Activated CD4-positive, CD25-positive, alpha-beta regulatory T cell treated with anti-CD3 and anti-CD28 coated beads, Interleukin-2, amount 50 U/mL, for 72 hours (primary cell): ENCODE results near the gene GSTM5.
"Not testable (repeated sequence)": the region's sequence is repeated elsewhere in the genome, so short reads cannot be mapped to it uniquely, and the experiment has no call there.

Experiments used
- DNase-seq: peaks from one replicate; pipeline ENCODE4 v3.0.0; 2021

Gene GSTM5

DNA sequence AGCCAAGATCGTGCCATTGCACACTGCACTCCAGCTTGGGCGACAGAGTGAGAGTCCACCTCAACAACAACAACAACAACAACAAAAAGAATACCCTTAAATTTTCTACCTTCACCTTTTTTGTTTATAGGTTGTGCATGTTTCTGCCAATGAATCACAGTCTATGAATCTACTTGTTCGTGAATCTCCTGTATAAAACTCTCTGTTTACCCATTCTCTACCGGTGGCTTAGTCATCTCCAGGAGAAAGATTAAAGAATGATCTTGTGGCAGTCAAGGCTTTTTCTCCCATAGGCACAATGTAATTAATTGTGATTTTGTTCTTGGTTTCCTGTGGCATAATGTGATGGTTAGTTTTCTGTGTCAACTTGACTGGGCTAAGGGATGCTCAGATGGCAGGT lies 14.2 kb upstream of the GSTM5 start:
- DNase-seq: not testable (repeated sequence)

DNA sequence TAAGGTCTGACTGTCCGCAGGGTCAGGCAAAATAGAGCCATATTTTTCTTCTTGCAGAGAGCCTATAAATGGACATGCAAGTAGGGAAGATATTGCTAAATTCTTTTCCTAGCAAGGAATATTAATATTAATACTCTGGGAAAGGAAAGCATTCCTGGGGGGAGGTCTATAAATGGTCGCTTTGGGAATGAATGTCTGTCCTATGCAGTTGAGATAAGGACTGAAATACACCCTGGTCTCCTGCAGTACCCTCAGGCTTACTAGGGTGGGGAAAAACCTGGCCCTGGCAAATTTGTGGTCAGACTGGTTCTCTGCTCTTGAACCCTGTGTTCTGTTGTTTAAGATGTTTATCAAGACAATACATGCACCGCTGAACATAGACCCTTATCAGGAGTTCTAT lies 9.1 kb upstream of the GSTM5 start:
- not testable (repeated sequence) for DNase-seq

DNA sequence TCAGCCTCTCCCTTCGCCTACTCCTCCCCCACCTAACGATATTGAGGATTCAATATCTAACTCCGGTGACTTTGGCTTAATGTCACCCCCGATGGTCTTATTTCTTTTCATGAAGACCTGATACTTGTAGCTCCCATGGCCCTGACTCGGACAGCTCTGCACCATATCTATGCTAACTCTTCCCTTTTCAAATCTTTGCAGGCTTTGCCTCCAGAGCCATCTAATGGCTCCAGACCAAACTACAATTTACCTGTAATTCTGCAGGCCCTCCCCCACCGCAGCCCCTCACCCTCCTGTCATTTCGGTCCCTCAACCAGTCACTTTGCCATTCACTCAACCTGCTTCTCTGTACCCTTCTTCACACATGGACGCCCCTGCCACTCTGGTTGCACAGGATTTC lies 7.9 kb upstream of the GSTM5 start:
- no peak for DNase-seq

DNA sequence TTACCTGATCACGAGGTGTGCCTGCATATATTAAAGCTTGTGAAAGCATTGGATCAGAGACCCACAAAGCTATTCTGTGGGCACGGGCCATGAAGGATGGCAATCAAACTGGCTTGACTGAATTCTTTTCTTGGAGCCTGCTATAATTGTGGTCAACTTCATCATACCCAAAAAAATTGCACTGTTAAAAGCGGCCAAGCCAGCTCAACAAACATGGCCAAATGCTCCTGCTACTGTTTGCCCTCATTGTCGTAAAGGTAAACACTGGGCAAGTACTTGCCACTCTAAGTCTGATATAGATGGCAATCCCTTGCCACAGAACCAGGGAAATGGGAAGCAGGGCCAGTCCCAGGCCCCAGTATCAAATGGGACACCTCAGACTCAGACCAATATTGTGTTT lies 6.6 kb upstream of the GSTM5 start:
- DNase-seq: no peak

DNA sequence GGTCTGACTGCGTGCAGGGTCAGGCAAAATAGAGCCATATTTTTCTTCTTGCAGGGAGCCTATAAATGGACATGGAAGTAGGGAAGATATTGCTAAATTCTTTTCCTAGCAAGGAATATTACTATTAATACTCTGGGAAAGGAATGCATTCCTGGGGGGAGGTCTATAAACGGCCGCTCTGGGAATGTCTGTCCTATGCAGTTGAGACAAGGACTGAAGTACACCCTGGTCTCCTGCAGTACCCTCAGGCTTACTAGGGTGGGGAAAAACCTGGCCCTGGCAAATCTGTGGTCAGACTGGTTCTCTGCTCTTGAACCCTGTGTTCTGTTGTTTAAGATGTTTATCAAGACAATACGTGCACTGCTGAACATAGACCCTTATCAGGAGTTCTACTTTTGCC lies 3.1 kb upstream of the GSTM5 start:
- not testable (repeated sequence) for DNase-seq

DNA sequence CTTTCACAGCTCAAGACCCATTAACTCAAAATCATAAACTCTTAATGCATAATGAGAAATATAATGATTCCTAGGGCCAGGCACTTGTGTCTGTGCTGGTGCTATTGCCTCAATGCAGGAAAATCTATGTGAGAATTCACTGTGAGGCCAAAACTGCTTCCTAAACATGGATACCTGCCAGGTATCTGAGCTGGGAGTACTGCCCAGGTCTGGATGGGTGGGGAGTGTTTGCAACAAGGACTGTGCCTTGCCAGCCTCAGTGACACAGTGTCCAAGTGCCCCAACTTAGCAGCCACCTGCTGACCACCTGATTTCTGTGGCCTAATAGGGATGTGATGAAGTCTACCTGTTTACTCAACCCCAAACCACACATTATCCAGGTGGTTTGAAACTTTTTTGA lies 2.2 kb upstream of the GSTM5 start:
- not testable (repeated sequence) for DNase-seq

DNA sequence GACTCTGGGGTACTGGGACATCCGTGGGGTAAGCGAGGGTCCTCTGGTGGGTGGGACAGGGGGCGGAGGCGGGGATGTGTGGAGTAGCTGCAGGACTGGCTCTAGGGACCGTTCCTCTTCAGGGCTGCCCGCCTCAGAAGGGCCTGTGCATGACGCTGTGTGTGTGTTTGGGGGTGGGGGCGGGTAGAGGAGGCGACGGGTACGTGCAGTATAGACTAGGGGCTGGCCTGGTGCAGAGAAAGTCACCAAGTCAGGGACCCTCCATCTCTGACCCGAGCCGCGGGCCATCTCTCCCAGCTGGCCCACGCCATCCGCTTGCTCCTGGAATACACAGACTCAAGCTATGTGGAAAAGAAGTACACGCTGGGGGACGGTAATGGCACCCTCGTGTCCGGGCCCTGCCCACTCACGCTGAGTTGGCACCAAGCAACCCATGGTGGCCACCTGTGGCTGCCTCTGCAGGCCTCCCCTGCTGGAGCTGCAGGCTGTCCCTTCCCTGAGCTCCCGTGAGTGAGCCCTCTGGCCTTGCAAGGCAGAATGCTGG lies 342 bp downstream of the GSTM5 start:
- DNase-seq: no peak

DNA sequence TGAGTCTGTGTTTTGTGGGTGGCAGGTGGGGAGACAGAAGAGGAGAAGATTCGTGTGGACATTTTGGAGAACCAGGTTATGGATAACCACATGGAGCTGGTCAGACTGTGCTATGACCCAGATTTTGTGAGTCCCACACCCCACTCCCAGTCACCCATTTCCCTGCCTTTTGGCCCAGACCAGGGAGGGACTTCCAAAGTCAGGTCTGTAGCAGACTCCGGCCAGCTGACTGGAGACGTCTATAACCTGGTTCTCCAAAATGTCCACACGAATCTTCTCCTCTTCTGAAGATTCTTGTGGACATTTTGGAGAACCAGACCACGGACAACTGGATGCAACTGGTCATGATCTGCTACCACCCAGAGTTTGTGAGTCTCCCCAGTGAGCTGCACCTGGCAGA lies 1.6 kb downstream of the GSTM5 start:
- no peak for DNase-seq

DNA sequence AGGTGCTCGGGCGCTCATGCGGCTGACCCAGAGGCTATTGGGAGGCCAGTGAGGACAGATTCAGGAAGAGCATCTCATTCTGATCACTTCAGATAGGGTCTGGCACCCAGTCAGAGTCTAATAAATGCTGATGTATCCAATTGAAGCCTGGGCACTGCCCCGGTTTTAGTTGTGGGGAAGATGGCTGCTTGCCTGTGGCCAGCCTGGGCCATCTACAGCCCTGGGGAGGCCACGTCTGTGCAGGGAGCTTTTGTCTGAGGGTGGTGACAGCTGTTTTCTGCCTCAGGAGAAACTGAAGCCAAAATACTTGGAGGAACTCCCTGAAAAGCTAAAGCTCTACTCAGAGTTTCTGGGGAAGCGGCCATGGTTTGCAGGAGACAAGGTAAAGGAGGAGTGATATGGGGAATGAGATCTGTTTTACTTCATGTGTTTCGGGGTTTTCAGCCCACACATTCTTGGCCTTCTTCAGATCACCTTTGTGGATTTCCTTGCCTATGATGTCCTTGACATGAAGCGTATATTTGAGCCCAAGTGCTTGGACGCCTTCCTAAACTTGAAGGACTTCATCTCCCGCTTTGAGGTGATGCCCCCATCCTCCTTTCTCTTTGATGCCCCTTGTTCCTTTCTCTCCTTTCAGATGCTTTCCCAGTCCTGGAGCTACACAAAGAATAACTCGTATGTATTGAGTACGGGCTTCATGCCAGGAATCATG lies 2.8 kb downstream of the GSTM5 start:
- DNase-seq: no peak

DNA sequence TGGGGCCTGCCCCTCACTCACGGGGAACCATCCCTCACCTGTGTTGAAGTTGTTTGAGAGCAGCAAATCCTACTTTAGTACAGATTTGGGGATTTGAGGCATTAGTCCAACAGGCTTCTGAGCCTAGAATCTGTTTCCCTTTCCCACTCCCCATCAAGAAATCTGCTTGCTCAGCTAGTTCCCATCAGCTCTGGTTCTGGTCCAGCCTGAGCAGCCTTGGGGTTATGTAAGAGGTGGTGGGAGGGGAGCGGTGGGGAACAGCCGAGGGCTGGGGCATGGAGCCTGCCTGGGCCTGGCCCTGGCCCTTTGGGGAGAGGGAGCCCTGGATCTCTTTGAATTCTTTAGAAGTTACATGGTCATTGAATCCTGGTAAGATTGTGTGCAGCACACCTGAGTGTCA lies 4.1 kb downstream of the GSTM5 start:
- DNase-seq: no peak

DNA sequence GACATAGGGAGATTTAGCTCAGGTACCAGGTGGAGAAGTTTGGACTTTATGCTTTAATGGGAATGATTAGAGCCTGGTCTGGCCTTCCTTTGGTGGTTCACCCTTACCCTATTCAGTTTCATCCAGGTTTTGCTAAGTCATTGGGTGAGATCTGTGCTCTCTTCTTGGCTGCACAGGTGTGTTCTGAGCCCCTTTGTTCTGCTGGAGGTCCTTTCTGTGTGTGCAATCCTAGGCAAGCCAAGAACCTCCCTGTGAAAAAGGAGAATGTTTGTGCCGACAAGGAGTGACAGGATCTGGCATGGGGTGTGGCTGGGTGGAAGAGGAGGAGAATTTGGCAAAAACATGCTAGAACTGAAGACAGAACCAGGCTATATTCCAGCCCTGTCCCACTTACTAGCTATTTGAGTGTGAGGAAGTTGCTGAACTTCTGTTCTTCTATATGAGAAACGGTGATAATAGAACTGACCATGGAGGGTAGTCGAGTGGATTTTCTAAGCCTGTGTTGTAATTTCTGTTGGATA lies 4.6 kb downstream of the GSTM5 start:
- DNase-seq: no peak

DNA sequence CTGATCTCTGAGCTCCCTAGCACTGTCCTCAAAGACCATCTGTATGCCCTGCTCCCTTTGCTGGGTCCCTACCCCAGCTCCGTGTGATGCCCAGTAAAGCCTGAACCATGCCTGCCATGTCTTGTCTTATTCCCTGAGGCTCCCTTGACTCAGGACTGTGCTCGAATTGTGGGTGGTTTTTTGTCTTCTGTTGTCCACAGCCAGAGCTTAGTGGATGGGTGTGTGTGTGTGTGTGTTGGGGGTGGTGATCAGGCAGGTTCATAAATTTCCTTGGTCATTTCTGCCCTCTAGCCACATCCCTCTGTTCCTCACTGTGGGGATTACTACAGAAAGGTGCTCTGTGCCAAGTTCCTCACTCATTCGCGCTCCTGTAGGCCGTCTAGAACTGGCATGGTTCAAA lies 5.7 kb downstream of the GSTM5 start:
- DNase-seq: no peak

DNA sequence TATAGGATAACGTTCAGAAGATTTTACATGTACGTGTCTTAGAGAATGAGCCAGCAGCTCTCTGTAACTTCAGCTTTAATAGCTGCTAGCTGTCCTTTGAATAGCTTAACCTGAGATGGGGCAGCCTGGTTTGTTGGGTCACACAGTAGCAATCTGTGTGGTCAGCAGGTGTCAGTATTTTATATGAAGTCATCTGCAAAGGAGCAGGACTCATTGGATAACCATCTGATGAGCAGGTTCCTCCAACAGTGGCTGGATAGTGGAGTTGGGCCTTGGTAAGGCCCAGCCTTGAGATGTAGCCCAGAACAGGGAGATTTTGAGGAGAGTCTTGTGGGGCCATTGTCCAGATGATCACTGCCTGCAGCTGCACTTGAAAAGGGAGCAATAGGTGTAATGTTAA lies 6.4 kb downstream of the GSTM5 start:
- DNase-seq: no peak

DNA sequence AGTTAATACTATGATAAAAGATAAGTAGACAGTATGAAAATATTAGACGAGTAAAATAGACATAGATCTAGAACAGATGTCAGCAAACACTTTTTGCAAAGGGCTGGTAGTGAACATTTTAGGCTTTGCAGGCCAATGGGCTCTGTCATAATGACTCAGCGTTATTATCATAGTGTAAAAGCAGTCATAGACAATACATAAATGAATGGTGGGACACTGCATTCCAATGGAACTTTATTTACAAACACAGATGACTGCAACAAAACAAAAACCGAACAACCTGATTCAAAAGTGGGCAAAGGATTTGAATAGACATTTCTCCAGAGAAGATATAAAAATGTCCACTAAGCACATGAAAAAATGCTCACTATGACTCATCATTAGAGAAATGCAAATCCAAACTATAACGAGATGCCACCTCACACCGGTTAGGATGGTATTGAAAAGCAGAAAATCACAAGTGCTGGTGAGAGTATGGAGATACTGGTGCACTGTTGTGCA lies 7.3 kb downstream of the GSTM5 start:
- DNase-seq: no peak

DNA sequence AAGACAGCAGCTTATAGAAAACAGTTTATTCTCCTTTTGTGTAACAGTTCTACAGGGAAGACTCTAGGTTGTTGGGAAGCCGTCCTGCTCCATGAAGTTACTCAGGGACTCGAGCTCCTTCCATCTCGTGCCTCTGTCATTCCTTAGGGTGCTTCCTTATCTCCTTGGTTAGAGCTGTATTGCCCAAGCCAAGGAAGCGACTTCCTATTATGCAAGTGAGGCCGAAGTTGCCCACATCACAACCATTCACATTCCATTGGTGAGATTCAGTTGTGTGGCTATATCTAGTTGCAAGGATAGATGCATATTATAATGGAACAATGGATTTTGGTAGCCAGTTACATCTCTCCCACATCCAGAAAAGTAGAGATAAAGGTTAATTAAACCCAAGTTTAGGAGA lies 9.0 kb downstream of the GSTM5 start:
- no peak for DNase-seq

DNA sequence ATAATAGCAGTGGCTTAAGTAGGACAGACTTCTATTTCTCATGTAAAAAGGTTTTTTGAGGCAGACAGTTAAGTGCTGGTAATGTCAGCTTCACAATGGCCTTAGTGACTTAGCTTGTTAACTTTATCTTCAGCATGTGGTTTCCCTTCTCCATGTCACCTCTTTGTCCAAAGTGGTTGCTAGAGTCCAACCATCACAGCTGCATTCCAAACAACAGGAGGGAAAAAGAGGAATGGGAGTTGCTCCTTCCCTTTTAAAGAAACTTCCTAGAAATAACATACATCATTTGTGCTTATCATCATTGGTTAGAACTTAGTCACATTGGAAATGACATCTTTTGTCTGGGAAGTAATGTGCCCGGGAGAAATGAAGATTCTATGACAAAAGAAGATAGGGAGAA lies 9.9 kb downstream of the GSTM5 start:
- DNase-seq: no peak

DNA sequence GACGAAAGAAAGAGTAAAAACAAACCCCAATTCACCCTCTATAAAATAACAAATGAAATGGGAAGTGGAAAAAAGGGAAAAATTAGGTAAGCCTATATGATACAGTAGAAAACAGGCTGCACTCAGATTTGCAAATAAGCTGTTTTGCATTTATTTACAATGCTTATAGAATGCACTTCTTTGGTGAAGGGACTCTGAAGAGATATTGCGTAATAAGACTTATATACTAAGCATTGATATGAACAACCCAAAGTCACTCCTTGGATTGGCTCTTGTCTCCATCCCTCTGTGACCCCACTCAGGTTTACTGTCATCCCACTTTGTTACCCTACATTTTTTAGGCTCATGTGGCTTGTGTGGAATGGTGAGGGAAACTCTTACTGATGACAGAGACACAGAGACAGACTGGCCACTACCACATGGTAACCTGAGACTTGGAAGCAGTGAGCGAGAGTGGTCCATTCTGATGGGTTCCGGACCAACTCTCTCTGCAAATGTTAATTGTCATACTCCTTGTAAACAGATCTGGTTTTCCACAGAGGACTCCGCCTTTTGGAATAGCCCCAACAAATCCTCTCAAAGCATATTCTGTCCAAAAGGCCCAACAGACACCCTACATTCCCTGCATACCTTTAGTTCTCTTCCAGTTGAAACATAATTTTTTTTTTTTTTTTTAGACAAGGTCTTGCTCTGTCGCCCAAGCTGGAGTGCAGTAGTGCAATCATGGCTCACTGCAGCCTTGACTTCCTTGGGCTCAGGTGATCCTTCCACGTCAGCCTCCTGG lies 11.0 kb downstream of the GSTM5 start:
- DNase-seq: no peak

DNA sequence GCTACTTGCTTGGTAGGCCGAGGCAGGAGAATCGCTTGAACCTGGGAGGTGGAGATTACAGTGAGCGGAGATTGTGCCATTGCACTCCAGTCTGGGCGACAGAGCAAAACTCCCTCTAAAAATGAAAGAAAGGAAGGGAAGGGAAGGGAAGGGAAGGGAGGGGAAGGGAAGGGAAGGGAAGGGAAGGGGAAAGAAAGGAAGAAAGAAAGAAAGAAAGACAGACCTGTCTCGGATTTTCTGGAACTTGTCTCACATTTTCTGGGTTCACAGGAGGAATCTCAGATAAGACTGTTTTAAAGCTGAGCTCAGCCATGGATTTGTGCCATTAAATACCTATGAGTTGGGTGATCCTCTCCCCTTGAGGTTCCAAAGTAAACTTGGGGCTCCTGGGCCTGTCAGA lies 12.9 kb downstream of the GSTM5 start:
- DNase-seq: no peak

DNA sequence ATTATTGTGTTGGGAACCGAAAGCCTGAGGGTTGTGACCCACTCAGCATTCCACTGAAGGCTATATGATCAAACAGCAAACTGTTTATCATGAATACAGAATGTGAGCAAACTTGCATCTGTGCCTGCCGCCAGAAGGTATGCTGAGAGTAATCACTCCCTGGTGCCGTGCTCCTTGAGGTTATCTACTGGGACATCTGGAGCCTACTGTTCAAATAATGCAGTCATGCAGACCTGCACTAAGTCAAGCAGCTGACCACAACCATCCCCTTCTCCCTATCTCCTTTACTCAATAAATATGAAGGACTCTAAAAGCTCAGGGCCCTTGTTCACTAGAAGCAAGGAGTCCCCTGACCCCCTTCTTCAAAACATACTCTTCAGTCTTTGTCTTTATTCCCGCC lies 13.5 kb downstream of the GSTM5 start:
- no peak for DNase-seq

DNA sequence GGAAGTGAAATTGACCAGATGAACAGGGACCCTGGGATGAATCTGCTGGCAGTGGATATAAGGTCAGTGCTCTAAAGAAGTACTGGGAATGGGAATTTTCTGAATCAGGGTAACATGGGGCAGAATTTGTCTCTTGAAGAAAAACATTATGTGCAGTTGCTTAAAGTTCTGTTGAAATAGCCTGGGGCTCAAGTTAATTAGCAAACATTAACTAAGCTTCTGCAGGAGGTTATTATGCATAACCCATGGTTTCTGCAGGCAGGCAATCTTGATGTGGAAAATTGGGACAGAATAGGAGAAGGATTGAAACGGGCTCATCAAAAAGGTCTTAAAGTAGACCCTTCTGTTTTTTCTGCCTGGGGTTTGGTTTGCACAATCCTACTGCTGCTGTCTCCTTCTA lies 14.0 kb downstream of the GSTM5 start:
- no peak for DNase-seq

DNA sequence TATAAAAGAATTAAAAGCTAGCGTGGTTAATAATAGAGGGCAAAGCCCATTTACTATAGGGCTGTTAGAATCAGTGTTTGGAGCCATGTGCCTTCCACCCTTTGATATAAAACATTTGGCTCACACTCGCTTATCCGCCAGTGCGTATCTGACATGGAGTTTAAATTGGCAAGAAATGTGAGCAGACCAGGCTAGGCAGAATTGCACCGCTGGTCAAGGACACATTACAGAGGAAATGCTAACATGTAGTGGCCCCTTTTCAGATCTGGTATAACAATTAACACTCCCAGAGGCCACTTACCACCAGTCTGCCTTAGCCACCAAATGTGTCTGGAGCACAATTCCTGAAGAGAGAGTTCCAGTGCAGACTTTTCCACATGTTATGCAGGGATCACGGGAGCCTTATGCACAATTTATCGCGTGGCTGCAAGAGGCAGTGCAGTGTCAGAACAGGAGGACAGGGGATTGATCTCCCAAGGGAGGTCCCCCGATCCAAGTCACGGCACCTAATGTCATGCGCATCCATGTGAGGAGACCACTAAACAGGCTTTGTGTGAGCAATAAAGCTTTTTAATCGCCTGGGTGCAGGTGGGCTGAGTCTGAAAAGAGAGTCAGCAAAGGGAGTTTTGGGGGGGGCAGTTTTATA lies 14.8 kb downstream of the GSTM5 start:
- DNase-seq: no peak

DNA sequence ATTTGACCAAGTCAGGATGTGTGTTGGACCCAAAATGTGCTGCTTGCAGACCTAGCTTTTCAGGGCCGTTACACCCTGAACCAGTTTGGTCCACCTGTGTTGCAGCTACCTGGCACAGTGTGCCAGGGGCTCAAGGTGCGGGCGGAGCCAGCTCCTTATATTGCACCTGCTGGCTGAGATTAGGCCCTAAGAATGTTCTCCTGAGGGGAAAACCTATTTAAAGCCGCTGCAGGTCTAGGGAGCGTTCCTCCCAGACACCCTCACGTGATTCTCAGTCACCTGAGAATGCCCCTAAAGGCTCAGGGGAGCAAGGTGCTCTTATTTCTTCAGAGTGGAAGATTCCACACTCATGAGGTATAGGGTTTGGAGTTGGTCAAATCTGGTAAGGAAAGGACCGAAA lies 16.8 kb downstream of the GSTM5 start:
- DNase-seq: no peak

DNA sequence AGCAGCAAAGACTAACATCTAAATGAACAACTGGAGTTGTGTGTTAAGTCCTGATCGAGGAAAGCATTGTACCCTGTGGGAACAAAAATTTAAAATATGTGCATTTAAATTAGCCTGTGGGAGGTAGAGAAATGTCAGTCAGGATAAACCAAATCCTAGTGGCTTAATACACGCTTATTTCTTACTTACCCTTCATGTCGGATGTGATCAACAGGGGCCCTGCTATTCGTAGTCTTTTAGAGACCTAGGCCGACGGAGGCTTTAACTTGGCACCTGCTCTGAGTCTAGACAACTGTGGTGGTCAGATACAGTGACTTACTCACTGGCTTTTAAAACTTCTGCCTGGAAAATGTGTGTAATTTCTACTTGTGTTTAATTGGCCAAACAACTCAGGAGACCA lies 18.6 kb downstream of the GSTM5 start:
- DNase-seq: no peak
